HepG2 (cell line): ENCODE results near the gene KSR1. TPM values are rescaled to one million over a fixed set of nuclear protein-coding genes. Genes with fewer than 3 reads are reported as not detected.

ENCODE experiments used
- ATAC-seq: fragments of 200-7000 bp; cut with Tn5 transposase; 3 replicates; pipeline ENCODE4 v1.9.1; 2020; ENCODE audit warnings: mild to moderate bottlenecking, moderate library complexity
- BruUV-seq: library from RNA; stranded (reverse); fragments of 400-500 nt; replicated peaks from 2 replicates; lab custom pipeline; 2021; lab: Mats Ljungman, UMichigan
- CTCF ChIA-PET: fragments of 300-600 bp; formaldehyde crosslinking; extraction: SDS; loops from one replicate; lab custom pipeline; 2021; ENCODE audit warnings: low total read pairs, inconsistent platforms, low intra/inter-chr PET ratio; lab: Yijun Ruan, JAX
- POLR2A ChIA-PET: fragments of 350-600 bp; sonication (Branson Sonifier 250); formaldehyde crosslinking; loops from one replicate; lab custom pipeline; 2020; ENCODE audit warnings: antibody characterized with exemption, inconsistent platforms; lab: Yijun Ruan, JAX
- DNase-seq: peaks from one replicate; pipeline ENCODE4 v3.0.0-alpha.2; 2015; ENCODE audit warnings: low spot score
- FAIRE-seq: peaks from 3 replicates; lab custom pipeline; 2011; peaks lifted over from hg19 to GRCh38; lab: Jason Lieb, UNC
- H2AFZ ChIP-seq: one replicate; pipeline ENCODE4 v1.6.1; 2011; ENCODE audit warnings: low read length, inconsistent platforms
- H3K27ac ChIP-seq: fragments of 300-600 bp; 3 replicates; pipeline ENCODE4 v1.8.0; 2011; ENCODE audit warnings: mixed run types, mild to moderate bottlenecking, mixed read lengths, low read length, inconsistent platforms; ENCODE audit not compliant: insufficient read depth; ENCODE audit errors: extremely low read length
- H3K27me3 ChIP-seq, 2 experiments: fragments of 200-600 bp in 1 of 2; 2 replicates in 1 of 2; 3 replicates in 1 of 2; pipeline versions ENCODE4 v1.6.0 to v1.8.0; 2011; ENCODE audit warnings: low read length in 2 of 2, mild to moderate bottlenecking in 2 of 2, moderate library complexity in 2 of 2, inconsistent platforms in 1 of 2; ENCODE audit not compliant: insufficient read depth in 2 of 2, control insufficient read depth in 1 of 2
- H3K36me3 ChIP-seq, 2 experiments: fragments of 200-600 bp in 1 of 2; replicated peaks in 1 of 2; 2 replicates in 1 of 2; 3 replicates in 1 of 2; pipeline versions ENCODE4 v1.5.1 to v1.8.0; 2011; ENCODE audit warnings: low read length in 2 of 2, inconsistent platforms in 1 of 2; ENCODE audit not compliant: insufficient read depth in 2 of 2, control insufficient read depth in 1 of 2
- H3K4me1 ChIP-seq: 2 replicates; pipeline ENCODE4 v1.5.1; 2012; ENCODE audit warnings: low read length, inconsistent platforms; ENCODE audit not compliant: insufficient read depth
- H3K4me2 ChIP-seq: 2 replicates; pipeline ENCODE4 v1.6.0; 2011; ENCODE audit warnings: low read depth, low read length, inconsistent platforms
- H3K4me3 ChIP-seq, 3 experiments: fragments of 200-600 bp in 1 of 3; sonication (generic), shearing (Covaris generic) in 1 of 3; replicated peaks in 1 of 3; 2 replicates each; pipeline ENCODE4 v1.5.1; 2011 to 2016; ENCODE audit warnings: low read length in 3 of 3, inconsistent platforms in 2 of 3, low read depth in 2 of 3, mild to moderate bottlenecking in 2 of 3, control low read depth in 1 of 3, mixed read lengths in 1 of 3; ENCODE audit not compliant: insufficient read depth in 1 of 3
- H3K79me2 ChIP-seq: one replicate; pipeline ENCODE4 v1.6.1; 2011; ENCODE audit warnings: low read length, inconsistent platforms; ENCODE audit not compliant: insufficient read depth
- H3K9ac ChIP-seq: 2 replicates; pipeline ENCODE4 v1.6.0; 2011; ENCODE audit warnings: mild to moderate bottlenecking, low read depth, low read length, inconsistent platforms; ENCODE audit not compliant: insufficient read depth
- H3K9me3 ChIP-seq: 2 replicates; pipeline ENCODE4 v1.5.1; 2012; ENCODE audit warnings: mild to moderate bottlenecking, low read length
- H4K20me1 ChIP-seq: 2 replicates; pipeline ENCODE4 v1.6.0; 2011; ENCODE audit warnings: inconsistent platforms, mild to moderate bottlenecking, low read length, moderate library complexity; ENCODE audit not compliant: insufficient read depth
- AGO2 ChIP-seq: fragments of 200-400 bp; formaldehyde crosslinking; optimal IDR thresholded peaks from 2 replicates; pipeline ENCODE3; 2017; ENCODE audit warnings: mild to moderate bottlenecking, low read depth, low read length, moderate library complexity
- CAMTA2 ChIP-seq: sonication (generic); formaldehyde crosslinking; IDR thresholded peaks from 2 replicates; pipeline ENCODE4 v1.4.0; 2020; ENCODE audit warnings: mild to moderate bottlenecking, missing genetic modification reagents, borderline replicate concordance
- EED ChIP-seq: sonication (generic); formaldehyde crosslinking; IDR thresholded peaks from 2 replicates; pipeline ENCODE4 v1.5.0; 2020; ENCODE audit warnings: mild to moderate bottlenecking, missing genetic modification reagents
- MAFF ChIP-seq: IDR thresholded peaks from 2 replicates; pipeline ENCODE4 v1.6.1; 2011; ENCODE audit warnings: low read depth, low read length, improper control_type of control experiment
- MAFK ChIP-seq, 2 experiments: IDR thresholded peaks in 1 of 2; conservative IDR thresholded peaks in 1 of 2; 2 replicates each; pipeline ENCODE4 v1.6.1; 2011; ENCODE audit warnings: improper control_type of control experiment in 2 of 2, low read length in 2 of 2
- PLRG1 ChIP-seq: fragments of 450-650 bp; conservative IDR thresholded peaks from 2 replicates; pipeline ENCODE4 v1.6.1; 2016
- SPEN ChIP-seq: sonication (generic); formaldehyde crosslinking; IDR thresholded peaks from 2 replicates; pipeline ENCODE4 v1.5.1; 2020; ENCODE audit warnings: low read depth, mild to moderate bottlenecking, missing genetic modification reagents
- ZKSCAN8 ChIP-seq: IDR thresholded peaks from 2 replicates; pipeline ENCODE4 v1.6.1; 2016; ENCODE audit warnings: borderline replicate concordance, missing genetic modification reagents, missing compliant biosample characterization
- ZNF333 ChIP-seq: sonication (generic); formaldehyde crosslinking; IDR thresholded peaks from 2 replicates; pipeline ENCODE4 v1.4.0; 2020; ENCODE audit warnings: mild to moderate bottlenecking, missing genetic modification reagents, borderline replicate concordance
- ZNF33A ChIP-seq: sonication (generic); formaldehyde crosslinking; IDR thresholded peaks from 2 replicates; pipeline ENCODE4 v1.5.1; 2020; ENCODE audit warnings: missing genetic modification reagents, mild to moderate bottlenecking, moderate library complexity, borderline replicate concordance
- ZNF607 ChIP-seq: sonication (generic); formaldehyde crosslinking; IDR thresholded peaks from 2 replicates; pipeline ENCODE4 v1.5.1; 2020; ENCODE audit warnings: missing genetic modification reagents, mild to moderate bottlenecking, borderline replicate concordance
- ZNF772 ChIP-seq: sonication (generic); formaldehyde crosslinking; IDR thresholded peaks from 2 replicates; pipeline ENCODE4 v1.5.0; 2020; ENCODE audit warnings: mild to moderate bottlenecking, missing genetic modification reagents
- WGBS: methylation state at CpG from one replicate; pipeline ENCODE4 v1.1.6; 2017; ENCODE audit warnings: low lambda C conversion rate; 5-methylcytosine and 5-hydroxymethylcytosine counted together
- in situ Hi-C: cut with HindIII; loops from 2 replicates; pipeline ENCODE4 v1.10.0; 2017; ENCODE audit warnings: low pct_unique_long_range_greater_than_20kb; ENCODE audit not compliant: extremely low pct_ligation_motif_present
- intact Hi-C: fragments of 100-400 bp; cut with micrococcal nuclease; formaldehyde crosslinking; loops from one replicate; pipeline ENCODE4 v1.10.0; 2022; ENCODE audit not compliant: unreplicated experiment
- polyA plus RNA-seq, 8 experiments: library from polyadenylated mRNA; depleted of rRNA in 3 of 8; stranded (reverse) in 7 of 8; unstranded in 1 of 8; fragments of >200 nt; fragmentation: Illumina TruSeq in 4 of 8; extraction: Trizol in 4 of 8; gene quantifications; 2 replicates each; pipeline versions ENCODE4 v1.2.1 to v1.2.3, GENCODE V29; 2011 to 2016; ENCODE audit warnings: low read depth in 4 of 8, missing spikeins in 1 of 8, mixed read lengths in 1 of 8; ENCODE audit not compliant: insufficient read depth in 1 of 8
- total RNA-seq, 5 experiments: library from RNA; depleted of rRNA; stranded (reverse); fragments of >200 nt; fragmentation: Illumina TruSeq; extraction: Trizol; gene quantifications; 2 replicates each; pipeline ENCODE4 v1.2.3, GENCODE V29; 2016; ENCODE audit warnings: low read depth in 1 of 5
- TF ChIP-seq, protein P1 (sequence below): sonication (generic); formaldehyde crosslinking; IDR thresholded peaks from 2 replicates; pipeline ENCODE4 v1.5.0; 2020; ENCODE audit warnings: missing genetic modification reagents

Gene KSR1
- total and polyA plus RNA-seq, 2 of the 13 experiments (the other 11 are each of a cell fraction or from before 2014, with no cell fraction given), result 10.1 to 16.6 TPM

DNA sequence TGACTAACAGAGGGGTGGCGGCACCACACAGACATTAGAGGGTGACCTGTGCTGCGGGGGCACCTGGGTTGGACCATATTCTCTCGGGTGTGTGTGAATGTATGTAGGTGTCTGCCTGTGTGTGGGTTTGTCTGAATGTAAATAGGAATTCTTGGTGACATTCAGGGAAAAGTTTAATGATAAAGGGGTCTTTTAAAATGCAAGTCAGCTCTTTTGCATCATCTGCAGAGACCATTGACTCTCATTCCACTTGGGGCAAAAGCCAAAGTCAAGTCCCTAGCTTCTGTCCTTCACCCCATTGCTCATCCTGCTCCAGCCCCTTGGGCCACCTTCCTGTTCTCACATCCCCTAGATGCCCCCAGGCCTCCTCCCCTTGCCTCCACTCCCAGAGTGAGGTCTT lies 23.6 kb downstream of the KSR1 start:
- FAIRE-seq, result no peak

DNA sequence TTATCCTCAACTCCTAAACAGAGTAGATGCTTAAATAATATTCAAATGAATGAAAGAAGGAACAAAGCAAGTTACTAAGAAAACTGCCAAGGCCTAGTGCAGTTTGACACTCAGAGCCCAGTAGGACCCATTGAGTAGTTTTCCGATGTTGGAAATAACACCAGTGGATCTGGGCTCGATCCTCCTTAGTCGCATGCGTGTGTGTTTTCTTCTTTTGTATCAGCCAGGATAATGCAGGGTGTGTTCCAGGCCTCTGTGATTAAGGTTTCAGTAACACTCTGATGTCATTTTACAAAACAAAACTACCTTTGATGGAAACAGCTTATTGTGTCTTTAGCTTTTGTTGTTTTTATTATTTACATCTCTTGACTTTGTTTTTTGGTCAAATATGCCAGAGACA lies 24.5 kb downstream of the KSR1 start:
- peaks cover 30% of the 10 kb centered on the region for H3K79me2 ChIP-seq
- WGBS, result 94% methylated on average over 4 of the region's 4 CpGs
- CTCF ChIA-PET, result no interaction called here

More for the DNA sequence above, 23.6 kb downstream of the KSR1 start:
- Histone ChIP-seq H3K27me3 (no peaks in the 10 kb centered on the region), H3K4me1 (no peaks in the 10 kb centered on the region), H3K79me2 (peaks cover 35% of the 10 kb centered on the region), H3K4me3 (no peak overlapping the region), H3K9ac (no peak overlapping the region), H2AFZ (no peak overlapping the region), H3K36me3 (peaks cover 0 to 7% of the 10 kb centered on the region in 2 experiments; a peak in 1 of 5 replicates), H4K20me1 (no peaks in the 10 kb centered on the region; the same call in 1 of the 2 replicates), H3K4me2 (no peak overlapping the region), H3K27ac (no peak overlapping the region), H3K9me3 (no peaks in the 10 kb centered on the region)
- DNase-seq (no peak), ATAC-seq (no peak)
- WGBS, result 96% methylated on average over 3 of the region's 3 CpGs
- ChIA-PET POLR2A (no interaction called here), CTCF (no interaction called here)
- intact Hi-C loops (no loop called here), in situ Hi-C loops (loop anchor here (25.0 kb wide), 1 partner anchor 407 kb away; the partner anchor contains the start of gene LYRM9)
- BruUV-seq, result no TSS peak
- TF ChIP-seq ZNF607, result no peak
- TF ChIP-seq MAFF, result peak; percentile 75
- TF ChIP-seq MAFK (conservative IDR thresholded peaks at IDR 0.05 in 1 of 2, IDR thresholded peaks at IDR 0.05 in 1 of 2; ENCODE audit: low read length in 2 of 2), result peak; percentile 58 to 78
- TF ChIP-seq, all 625 proteins: peak for 2

More for the DNA sequence above, 24.5 kb downstream of the KSR1 start:
- in situ Hi-C loops, result loop anchor here (25.0 kb wide), 1 partner anchor 407 kb away; the partner anchor contains the start of gene LYRM9
- H3K9ac ChIP-seq, result no peak overlapping the region
- H2AFZ ChIP-seq, result no peak overlapping the region
- H3K4me1 ChIP-seq, result no peaks in the 10 kb centered on the region
- POLR2A ChIA-PET, result no interaction called here
- no peaks in the 10 kb centered on the region for H3K27me3 ChIP-seq
- H4K20me1 ChIP-seq, result no peaks in the 10 kb centered on the region; the same call in 1 of the 2 replicates
- TF ChIP-seq ZNF333, result no peak
- TF ChIP-seq, protein P1, sequence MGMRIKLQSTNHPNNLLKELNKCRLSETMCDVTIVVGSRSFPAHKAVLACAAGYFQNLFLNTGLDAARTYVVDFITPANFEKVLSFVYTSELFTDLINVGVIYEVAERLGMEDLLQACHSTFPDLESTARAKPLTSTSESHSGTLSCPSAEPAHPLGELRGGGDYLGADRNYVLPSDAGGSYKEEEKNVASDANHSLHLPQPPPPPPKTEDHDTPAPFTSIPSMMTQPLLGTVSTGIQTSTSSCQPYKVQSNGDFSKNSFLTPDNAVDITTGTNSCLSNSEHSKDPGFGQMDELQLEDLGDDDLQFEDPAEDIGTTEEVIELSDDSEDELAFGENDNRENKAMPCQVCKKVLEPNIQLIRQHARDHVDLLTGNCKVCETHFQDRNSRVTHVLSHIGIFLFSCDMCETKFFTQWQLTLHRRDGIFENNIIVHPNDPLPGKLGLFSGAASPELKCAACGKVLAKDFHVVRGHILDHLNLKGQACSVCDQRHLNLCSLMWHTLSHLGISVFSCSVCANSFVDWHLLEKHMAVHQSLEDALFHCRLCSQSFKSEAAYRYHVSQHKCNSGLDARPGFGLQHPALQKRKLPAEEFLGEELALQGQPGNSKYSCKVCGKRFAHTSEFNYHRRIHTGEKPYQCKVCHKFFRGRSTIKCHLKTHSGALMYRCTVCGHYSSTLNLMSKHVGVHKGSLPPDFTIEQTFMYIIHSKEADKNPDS (CRISPR knock-in tag), result no peak
- no peak for TF ChIP-seq ZKSCAN8 (CRISPR knock-in tag)
- TF ChIP-seq ZNF772, result no peak
- TF ChIP-seq SPEN (CRISPR knock-in tag), result no peak
- no peak for TF ChIP-seq CAMTA2 (CRISPR knock-in tag)
- TF ChIP-seq ZNF33A (CRISPR knock-in tag), result no peak
- no peak for TF ChIP-seq EED (CRISPR knock-in tag)
- no peak for TF ChIP-seq PLRG1
- no peak for TF ChIP-seq AGO2
- no peaks in the 10 kb centered on the region for H3K9me3 ChIP-seq
- H3K4me3 ChIP-seq, result no peak overlapping the region
- ATAC-seq, result no peak
- H3K4me2 ChIP-seq, result no peak overlapping the region
- no TSS peak for BruUV-seq
- no peak overlapping the region for H3K27ac ChIP-seq
- FAIRE-seq, result no peak
- no peak for DNase-seq
- intact Hi-C loops, result no loop called here
- peaks cover 0 to 15% of the 10 kb centered on the region in 2 experiments; a peak in 2 of 5 replicates for H3K36me3 ChIP-seq
